Progenitor cell of endocrine pancreas (in vitro differentiated cells): Measurements from ENCODE around the gene GNL1. TPM values are rescaled to one million over a fixed set of nuclear protein-coding genes. Genes with fewer than 3 reads are reported as not detected.
"Not testable (repeated sequence)": the region's sequence is repeated elsewhere in the genome, so short reads cannot be mapped to it uniquely, and the experiment has no call there.

Experiments used
- DNase-seq: peaks from one replicate; pipeline ENCODE4 v3.0.0; 2021; ENCODE audit warnings: low spot score; ENCODE audit not compliant: unreplicated experiment
- H3K27ac Mint-ChIP-seq: 2 replicates; pipeline ENCODE4 v1.8.0; 2021; ENCODE audit warnings: mild to moderate bottlenecking, moderate library complexity, mixed read lengths
- H3K27me3 Mint-ChIP-seq: 2 replicates; pipeline ENCODE4 v1.8.0; 2021; ENCODE audit warnings: mixed read lengths
- H3K36me3 Mint-ChIP-seq: 2 replicates; pipeline ENCODE4 v1.8.0; 2022; ENCODE audit warnings: mixed read lengths; ENCODE audit not compliant: insufficient read depth
- H3K4me1 Mint-ChIP-seq: 2 replicates; pipeline ENCODE4 v1.8.0; 2021; ENCODE audit warnings: low read depth, mixed read lengths
- H3K4me3 Mint-ChIP-seq: 2 replicates; pipeline ENCODE4 v1.8.0; 2021; ENCODE audit warnings: low read depth, mild to moderate bottlenecking, moderate library complexity, mixed read lengths
- H3K9me3 Mint-ChIP-seq: 2 replicates; pipeline ENCODE4 v1.8.0; 2021; ENCODE audit warnings: low read depth, mixed read lengths
- total RNA-seq: library from RNA; stranded (reverse); gene quantifications from 2 replicates; pipeline ENCODE4 v1.2.1, GENCODE V29; 2021
- TF ChIP-seq, protein P1 (sequence below): fragments of 200-600 bp; sonication (generic); IDR thresholded peaks from one replicate; pipeline ENCODE4 v1.5.0; 2021; ENCODE audit warnings: antibody characterized with exemption, mild to moderate bottlenecking; ENCODE audit not compliant: unreplicated experiment

The GNL1 gene
- total RNA-seq, 1 donor from 2014 or later = 75.2 TPM

DNA sequence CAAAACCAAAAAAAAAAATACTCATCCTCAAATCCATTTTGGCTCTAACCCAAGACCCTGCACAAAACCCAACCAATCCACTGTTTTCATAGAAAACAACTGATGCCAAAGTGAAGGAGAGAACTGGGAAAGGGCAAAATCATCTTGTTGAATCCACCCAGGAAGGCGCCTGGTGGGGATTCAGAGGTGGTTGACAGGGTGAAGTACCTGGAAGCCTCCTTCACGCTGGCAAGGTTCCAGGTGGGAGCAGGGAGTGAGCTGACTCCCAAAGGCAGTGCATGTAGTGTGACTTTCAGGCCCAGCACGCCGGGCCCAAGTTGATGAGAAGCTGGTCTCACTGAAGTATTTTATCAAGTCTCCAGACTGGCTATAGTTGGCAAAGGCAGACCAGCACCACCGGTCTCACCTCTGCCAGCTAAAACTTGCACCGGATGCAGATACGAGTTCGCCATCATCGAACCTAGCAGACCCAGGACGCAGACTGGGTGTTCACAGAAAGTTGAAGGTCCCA lies 44.2 kb upstream of the GNL1 start:
- Mint-ChIP-seq H3K27ac (no peak overlapping the region), H3K9me3 (no peaks in the 10 kb centered on the region), H3K4me3 (no peak overlapping the region), H3K4me1 (no peaks in the 10 kb centered on the region), H3K27me3 (no peaks in the 10 kb centered on the region), H3K36me3 (peaks cover 24% of the 10 kb centered on the region)
- DNase-seq = no peak
- TF ChIP-seq, protein P1, sequence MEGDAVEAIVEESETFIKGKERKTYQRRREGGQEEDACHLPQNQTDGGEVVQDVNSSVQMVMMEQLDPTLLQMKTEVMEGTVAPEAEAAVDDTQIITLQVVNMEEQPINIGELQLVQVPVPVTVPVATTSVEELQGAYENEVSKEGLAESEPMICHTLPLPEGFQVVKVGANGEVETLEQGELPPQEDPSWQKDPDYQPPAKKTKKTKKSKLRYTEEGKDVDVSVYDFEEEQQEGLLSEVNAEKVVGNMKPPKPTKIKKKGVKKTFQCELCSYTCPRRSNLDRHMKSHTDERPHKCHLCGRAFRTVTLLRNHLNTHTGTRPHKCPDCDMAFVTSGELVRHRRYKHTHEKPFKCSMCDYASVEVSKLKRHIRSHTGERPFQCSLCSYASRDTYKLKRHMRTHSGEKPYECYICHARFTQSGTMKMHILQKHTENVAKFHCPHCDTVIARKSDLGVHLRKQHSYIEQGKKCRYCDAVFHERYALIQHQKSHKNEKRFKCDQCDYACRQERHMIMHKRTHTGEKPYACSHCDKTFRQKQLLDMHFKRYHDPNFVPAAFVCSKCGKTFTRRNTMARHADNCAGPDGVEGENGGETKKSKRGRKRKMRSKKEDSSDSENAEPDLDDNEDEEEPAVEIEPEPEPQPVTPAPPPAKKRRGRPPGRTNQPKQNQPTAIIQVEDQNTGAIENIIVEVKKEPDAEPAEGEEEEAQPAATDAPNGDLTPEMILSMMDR = no peak

DNA sequence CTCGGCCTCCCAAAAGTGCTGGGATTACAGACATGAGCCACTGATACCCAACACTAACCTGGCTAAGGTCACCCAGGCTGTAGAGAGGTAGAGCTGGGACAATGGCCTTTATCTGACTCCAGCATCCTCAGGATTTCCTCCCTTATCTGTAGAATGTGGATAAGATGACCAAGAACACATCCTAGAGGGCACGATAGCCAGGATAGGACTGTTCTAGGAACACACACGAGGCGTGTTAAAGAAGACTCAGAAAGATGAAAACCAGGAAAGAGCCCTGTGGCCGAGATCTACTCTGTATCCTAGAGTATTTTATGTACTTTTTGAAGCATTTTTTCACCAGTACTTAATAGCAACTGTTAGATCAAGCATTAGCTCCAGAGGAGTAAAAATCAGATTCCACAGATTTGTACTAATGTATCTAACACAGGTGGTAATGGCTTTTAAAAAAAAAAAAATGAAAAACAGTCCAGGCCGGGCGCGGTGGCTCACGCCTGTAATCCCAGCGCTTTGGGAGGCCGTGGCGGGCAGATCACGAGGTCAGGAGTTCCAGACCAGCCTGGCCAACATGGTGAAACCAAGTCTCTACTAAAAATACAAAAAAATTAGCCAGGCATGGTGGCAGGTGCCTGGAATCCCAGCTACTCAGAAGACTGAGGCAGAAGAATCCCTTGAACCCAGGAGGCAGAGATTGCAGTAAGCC lies 43.5 kb upstream of the GNL1 start:
- H3K4me1 Mint-ChIP-seq = no peaks in the 10 kb centered on the region
- no peak for DNase-seq
- no peak overlapping the region for H3K27ac Mint-ChIP-seq
- no peaks in the 10 kb centered on the region for H3K27me3 Mint-ChIP-seq
- peaks cover 26% of the 10 kb centered on the region for H3K36me3 Mint-ChIP-seq
- no peaks in the 10 kb centered on the region for H3K9me3 Mint-ChIP-seq
- TF ChIP-seq, protein P1 = no peak
- no peak overlapping the region for H3K4me3 Mint-ChIP-seq

DNA sequence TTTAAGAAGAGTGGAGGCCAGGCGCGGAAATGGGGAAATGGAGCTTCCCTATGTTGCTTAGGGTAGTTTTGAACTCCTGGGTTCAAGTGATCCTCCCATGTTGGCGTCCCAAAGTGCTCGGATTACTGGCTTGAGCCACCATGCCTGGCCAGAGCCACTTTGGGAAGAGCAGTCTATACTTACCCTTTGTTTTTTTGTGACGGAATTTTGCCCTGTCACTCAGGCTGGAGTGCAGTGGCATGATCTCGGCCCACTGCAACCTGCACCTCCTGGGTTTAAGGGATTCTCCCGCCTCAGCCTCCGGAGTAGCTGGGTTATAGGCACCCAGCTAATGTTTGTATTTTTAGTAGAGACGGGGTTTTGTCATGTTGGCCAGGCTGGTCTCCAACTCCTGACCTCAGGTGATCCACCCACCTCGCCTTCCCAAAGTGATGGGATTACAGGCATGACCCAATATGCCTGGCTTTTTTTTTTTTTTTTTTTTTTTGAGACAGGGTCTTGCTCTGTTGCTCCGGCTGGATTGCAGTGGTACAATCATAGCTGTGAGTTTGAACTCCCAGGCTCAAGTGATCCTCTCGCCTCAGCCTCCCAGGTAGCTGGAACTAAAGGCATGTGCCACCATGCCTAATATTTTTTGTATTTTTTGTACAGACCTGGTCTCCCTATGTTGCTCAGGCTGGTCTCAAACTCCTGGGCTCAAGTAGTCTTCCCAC lies 42.8 kb upstream of the GNL1 start:
- H3K9me3 Mint-ChIP-seq = no peaks in the 10 kb centered on the region
- H3K36me3 Mint-ChIP-seq = peaks cover 23% of the 10 kb centered on the region
- TF ChIP-seq, protein P1 = no peak
- DNase-seq = no peak
- H3K27me3 Mint-ChIP-seq = no peaks in the 10 kb centered on the region
- H3K4me3 Mint-ChIP-seq = no peak overlapping the region
- H3K27ac Mint-ChIP-seq = peak overlapping the region; percentile 67
- H3K4me1 Mint-ChIP-seq = no peaks in the 10 kb centered on the region

DNA sequence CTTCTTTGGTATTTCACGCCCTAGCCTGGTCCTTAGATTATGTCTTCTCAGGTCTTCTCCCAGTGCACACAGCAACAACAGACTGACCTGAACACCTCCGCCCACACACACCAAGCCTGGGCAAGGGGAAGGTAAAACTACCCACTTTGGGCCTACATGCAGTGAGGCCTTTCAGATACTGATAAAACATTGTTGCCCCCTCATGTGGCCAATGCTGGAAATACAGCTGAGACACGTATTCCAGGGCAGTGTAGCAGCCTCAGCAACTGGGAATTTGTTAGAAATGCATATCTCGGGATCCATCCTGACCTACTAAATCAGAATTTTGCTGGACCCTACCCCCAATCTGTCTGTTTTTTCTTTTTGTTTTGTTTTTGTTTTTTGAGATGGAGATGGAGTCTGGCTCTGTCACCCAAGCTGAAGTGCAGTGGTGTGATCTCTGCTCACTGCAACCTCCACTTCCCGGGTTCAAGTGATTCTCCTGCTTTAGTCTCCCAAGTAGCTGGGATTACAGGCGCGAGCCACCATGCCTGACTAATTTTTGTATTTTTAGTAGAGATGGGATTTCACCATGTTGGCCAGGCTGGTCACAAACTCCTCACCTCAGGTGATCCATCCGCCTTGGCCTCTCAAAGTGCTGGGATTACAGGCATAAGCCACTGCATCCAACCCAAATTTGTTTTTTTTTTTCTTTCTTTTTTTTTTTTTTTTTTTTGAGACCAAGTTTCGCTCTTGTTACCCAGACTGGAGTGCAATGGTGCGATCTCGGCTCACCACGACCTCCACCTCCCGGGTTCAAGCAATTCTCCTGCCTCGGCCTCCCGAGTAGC lies 41.2 kb upstream of the GNL1 start:
- TF ChIP-seq, protein P1 = peak; percentile 75
- H3K9me3 Mint-ChIP-seq, H3K4me1 Mint-ChIP-seq, H3K4me3 Mint-ChIP-seq, H3K27me3 Mint-ChIP-seq: not testable (repeated sequence)
- Mint-ChIP-seq H3K27ac (peak overlapping the region; percentile 68), H3K36me3 (peaks cover 13% of the 10 kb centered on the region)
- peak; percentile 67 for DNase-seq

DNA sequence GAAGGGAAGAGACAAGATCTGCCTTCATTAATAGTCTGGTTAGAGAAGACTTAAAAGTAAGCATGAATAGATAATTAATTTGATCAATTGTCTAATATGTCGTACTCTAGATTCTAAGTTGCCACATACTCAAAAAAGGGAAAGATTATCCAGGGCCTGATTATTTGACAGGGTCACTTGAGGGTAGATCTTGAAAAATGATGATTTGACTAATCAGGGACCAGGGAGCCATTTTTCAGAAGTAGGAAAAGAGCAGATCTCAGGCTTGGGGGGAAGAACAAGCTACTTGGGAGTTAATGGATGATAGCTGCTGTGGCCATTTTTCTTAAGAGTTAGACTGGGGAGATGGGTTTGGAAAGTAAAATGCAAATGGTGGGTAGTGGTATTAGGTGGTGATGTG lies 36.0 kb upstream of the GNL1 start:
- no peak for DNase-seq
- H3K27me3 Mint-ChIP-seq = no peaks in the 10 kb centered on the region
- H3K36me3 Mint-ChIP-seq = peaks cover 27% of the 10 kb centered on the region
- TF ChIP-seq, protein P1 = no peak
- H3K27ac Mint-ChIP-seq = peak overlapping the region; percentile 82
- H3K4me3 Mint-ChIP-seq = no peak overlapping the region
- H3K9me3 Mint-ChIP-seq = no peaks in the 10 kb centered on the region
- H3K4me1 Mint-ChIP-seq = peaks cover 14% of the 10 kb centered on the region
